MV-4-11 (cell line): ENCODE measurements around the gene GRIK1.
"Not testable (repeated sequence)": the region's sequence is repeated elsewhere in the genome, so short reads cannot be mapped to it uniquely, and the experiment has no call there.

Source experiments
- DNase-seq: peaks from one replicate; lab custom pipeline; 2025; lab: John Stamatoyannopoulos, UW

GRIK1 gene

DNA sequence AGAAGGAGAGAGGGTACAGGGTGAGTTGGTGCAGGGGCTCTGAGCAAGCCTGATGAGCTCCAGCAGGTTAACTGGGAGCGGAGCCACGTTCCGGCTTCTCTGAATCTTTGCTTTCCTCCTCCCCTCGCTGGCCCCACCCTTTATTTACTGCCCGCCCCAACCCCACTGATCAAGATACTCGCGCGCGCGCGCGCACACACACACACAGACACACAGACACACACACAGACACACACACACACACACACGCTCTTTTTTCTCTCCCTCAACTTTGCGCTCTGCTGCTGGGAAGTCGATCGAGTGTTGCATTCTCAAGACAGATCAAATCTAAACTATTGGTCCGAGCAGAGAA lies at the start of gene GRIK1:
GRIK1 (minus strand) TSS at position 73 of the 352 bp plus-strand sequence.
- DNase-seq: no peak

- DNase-seq: no peak
Observed at GRCh38 chr21:29987762-29988161, 48.0 kb upstream of the GRIK1 start.

DNA sequence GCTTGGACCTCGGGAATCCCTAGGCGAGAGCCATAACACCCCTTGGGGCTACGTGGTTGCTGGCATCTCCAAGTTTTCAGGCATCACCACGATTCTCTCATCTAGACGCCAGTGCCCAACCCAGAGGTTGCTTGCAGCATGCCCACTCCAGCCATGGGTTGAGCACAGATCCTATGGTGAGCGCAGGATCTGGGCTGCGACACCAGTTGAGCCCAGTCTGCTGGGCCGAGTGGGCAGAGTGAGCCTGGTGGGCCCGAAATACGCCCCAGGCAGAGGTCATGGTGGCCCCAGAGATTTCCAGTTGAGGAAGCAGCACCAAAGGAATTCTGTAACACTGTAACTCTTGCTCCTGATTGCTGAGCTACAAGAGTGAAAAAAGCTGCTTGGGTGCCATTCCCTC lies 46.1 kb upstream of the GRIK1 start:
- no peak for DNase-seq

DNA sequence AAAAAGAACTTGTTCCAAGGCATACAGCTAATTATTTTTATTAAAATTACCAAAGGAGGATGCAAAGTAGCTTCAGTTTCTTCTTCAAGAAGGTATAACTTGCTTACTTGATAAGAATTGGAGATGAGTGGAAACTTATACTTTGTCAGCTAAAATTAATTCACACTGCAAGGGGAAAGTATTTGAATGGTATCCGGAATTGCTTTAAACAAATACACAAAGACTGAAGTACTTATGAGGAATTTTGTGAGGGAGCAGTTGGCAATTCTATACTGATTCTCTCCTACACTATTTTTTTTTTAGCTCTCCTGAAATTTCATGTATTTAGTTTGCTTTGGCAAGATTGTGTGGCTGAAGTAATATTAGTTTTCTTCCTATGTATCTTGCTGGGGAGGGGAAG lies 39.2 kb upstream of the GRIK1 start:
- DNase-seq: no peak

- no peak for DNase-seq
Observed at GRCh38 chr21:29975776-29976175, 36.0 kb upstream of the GRIK1 start.

DNA sequence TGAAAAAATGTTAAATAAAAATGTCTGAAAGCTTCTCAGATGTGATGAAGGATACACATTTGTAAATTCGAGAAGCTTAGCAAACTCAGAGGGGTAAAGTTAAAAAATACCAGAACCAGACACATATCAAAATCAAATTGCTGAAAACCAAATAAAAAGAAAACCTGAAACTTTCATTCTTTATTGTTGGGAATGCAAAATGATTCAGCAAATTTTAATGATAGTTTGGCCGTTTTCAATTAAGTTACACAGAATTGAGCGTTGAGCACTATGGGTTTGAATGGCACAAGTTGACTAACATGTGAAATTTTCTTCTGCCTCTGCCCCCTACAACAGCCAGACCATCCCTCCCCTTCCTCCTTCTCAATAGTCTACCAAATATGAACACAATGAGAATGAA lies 33.5 kb upstream of the GRIK1 start:
- no peak for DNase-seq

GRCh38 chr21:29961291-29962027 lies 21.7 kb upstream of the GRIK1 start:
- DNase-seq: no peak

DNA sequence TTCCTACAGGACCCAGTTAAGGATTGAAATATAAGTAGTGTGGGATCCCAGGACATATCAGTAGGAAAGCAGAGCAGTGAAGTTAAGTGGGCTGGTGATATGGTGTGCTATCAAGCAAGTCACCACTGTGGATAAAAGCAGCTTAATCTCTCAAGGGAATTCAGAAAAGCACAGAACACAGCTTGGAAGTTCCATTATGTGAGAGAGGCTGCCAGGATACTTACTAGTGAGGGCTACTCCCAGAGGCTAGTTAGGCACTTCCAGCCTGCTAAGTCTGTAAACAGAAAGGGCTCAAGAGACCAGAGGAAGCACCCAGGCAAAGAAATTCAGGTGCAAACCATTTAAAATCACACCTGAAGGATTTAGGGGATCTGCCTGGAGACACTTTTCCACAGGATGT lies 18.8 kb upstream of the GRIK1 start:
- no peak for DNase-seq

GRCh38 chr21:29958035-29958434 lies 18.2 kb upstream of the GRIK1 start:
- not testable (repeated sequence) for DNase-seq

- no peak for DNase-seq
Observed at GRCh38 chr21:29953690-29954089, 13.9 kb upstream of the GRIK1 start.

GRCh38 chr21:29953072-29953471 lies 13.3 kb upstream of the GRIK1 start:
- DNase-seq: no peak

DNA sequence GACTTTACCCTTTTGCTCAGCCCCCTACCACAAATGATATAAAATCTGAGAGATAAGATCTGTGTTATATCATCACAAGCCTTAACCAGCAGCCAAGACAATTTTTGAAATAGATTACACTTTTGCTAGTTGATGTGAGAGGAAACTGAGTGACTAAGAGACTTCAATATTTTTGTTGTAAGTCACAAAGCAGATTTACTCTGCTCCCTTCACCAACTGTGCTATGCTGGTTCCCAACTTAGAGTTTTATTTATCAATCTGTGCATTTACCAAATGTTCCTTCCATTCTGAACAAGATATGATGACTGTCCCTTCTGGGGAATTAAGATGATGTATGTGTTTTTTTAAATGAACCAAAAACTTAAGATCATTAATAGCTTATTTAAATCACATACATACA lies 12.1 kb upstream of the GRIK1 start:
- DNase-seq: no peak

DNA sequence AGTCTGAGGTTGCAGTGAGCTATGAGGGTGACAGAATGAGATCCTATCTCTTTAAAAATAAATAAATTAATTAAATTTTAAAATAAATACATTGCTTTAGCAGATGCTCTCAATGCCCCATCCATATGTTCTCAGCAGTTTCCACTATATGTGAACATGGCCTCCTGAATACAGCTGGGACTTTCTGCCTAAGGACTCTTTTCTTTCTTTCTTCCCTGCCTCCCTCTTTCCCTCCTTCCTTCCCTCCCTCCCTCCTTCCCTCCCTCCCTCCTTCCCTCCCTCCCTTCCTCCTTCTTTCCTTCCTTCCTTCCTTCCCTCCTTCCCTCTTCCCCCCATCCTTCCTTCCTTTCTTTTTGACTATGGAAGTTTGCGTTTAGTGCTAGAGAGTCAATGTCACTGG lies 10.2 kb upstream of the GRIK1 start:
- no peak for DNase-seq

- no peak for DNase-seq
Observed at GRCh38 chr21:29947119-29947518, 7.3 kb upstream of the GRIK1 start.

DNA sequence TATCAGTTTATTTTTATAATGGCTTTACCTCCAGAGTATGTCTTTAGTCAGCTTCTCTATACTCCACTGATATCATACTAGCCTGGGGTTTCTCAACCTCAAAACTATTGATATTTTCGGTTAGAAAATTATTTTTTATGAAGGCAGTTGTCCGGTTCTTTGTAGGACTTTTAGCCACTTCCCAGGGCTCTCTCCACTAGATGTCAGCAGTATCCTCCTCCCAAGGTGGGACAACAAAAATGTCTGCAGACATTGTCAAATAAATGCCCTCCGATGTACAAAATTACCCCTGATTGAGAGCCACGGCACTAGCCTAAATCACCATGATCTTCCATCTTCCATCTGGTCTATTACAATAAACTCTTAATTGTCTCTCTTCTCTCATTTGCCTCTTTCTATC lies 4.1 kb upstream of the GRIK1 start:
- DNase-seq: no peak

DNA sequence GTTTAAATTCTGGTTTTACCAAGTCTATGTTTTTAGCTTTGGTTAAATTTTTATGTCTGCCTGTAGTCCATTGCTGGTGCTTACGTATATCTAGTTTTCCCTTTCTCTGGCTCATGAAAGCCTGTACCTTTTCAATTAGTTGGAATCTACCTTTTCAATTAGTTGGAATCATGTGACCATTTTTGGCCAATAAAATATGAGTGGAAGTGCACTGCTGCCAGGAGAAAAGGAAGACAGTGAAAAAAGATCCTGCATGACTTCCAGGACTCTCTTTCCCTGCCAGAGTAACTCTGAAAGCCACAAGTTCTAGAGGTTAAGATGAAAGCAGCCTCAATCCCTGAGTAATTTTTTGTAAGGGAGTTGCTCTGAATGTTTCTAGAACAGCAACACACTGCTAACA lies 2.2 kb upstream of the GRIK1 start:
- no peak for DNase-seq

DNA sequence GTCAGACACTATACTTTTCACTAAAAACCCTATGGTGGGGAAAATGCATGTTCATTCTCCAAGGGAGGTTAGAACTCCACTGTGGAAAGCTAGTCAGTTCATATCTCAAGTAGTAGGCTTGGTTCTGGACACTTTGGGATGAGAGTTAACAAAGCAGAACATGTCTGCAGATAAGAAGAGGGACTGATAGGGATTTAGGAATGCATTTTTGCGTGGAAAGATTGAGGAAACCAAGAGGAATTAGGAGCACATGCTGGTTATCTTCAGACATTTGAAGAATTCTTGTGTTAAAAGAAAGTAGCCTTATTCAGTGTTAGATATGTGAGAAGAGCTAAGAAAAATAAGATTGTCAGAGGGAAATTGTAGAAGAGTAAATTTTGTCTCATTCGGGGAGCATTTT lies 1.2 kb upstream of the GRIK1 start:
- no peak for DNase-seq

GRCh38 chr21:29940361-29940760 lies 565 bp upstream of the GRIK1 start:
- no peak for DNase-seq

DNA sequence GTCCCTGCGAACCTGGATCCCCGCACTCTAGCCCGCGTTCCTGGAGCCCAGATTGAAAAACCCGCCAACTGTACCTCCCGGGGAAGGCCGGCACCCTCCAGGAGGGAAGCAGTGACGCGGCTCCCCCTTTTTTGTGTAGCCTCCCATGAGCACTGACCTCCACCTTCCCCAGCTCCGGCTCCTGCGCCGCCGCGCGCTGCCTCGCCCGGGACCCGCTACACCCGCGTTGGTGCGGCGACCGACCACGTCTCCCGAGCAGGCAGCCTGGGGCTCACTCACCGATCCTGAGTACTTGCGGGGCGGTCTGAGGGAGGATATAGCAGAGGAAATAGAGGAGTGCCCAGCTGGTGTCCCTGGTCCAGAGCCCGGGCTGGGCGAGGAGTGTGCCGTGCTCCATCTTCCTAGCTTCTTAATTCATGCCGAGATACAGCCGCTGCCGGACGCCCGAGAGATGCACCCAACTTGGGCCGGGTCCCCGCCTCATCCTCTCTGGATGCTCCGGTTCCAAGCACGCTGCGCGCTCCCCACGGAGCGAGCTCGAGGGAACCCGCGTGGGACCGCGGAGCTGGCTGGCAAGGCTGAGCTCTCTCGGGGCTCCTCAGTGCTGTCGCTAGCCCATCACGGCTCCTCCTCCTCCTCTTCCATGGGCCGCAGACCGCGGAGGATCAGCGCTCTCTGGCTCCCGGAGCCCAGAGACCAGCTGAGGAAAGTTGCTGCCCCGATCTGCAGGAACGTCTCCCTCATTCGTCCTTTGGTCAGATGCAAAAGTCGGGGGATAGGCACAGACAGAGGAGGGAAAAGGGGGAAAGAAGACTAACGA lies 482 bp downstream of the GRIK1 start:
- no peak for DNase-seq

- no peak for DNase-seq
Observed at GRCh38 chr21:29938776-29939103, 1.1 kb downstream of the GRIK1 start.

DNA sequence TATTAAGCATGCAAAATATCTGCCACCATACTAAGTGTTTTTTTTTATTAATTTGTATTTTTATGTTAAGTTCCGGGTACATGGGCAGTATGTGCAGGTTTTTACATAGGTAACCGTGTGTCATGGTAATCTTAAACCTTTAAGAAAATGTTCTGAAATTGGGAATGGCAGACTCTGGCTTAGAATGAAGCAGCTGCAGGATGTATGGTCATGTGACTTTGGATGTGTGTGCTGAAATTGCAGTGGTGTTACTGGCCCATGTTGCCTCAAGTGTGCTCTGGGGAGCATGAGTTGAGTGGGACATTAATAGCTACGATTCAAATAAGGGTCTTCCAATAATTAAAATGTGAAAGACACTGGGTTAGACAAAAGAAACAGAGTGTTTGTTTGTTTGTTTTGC lies 6.7 kb downstream of the GRIK1 start:
- DNase-seq: no peak

- DNase-seq: no peak
Observed at GRCh38 chr21:29928537-29928936, 11.3 kb downstream of the GRIK1 start.

GRCh38 chr21:29920938-29921337 lies 18.9 kb downstream of the GRIK1 start:
- DNase-seq: peak; percentile 75

DNA sequence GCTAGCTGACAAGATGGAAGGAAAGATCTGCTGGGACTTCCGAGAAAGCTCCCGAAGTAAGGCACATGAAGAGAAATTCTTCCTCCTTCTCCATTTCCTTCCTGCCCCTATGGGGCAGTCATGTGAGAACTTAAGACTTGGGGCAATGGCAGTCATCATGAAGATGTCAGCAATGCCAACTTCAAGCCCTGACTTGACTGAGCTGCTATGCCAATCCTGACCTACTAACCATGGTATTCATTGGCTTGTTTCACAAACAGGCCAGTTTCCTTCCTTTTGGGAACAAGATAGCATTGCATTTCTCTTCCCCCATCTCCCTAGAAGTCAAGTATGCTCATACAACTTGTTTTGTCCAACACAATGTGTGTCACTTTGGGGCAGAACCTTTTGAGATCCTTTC lies 25.5 kb downstream of the GRIK1 start:
- DNase-seq: no peak
